Measurements from ENCODE around the gene LMAN1L.
A peak's percentile ranks its signal among the peaks of the same experiment; 100 is the strongest.

LMAN1L gene

DNA sequence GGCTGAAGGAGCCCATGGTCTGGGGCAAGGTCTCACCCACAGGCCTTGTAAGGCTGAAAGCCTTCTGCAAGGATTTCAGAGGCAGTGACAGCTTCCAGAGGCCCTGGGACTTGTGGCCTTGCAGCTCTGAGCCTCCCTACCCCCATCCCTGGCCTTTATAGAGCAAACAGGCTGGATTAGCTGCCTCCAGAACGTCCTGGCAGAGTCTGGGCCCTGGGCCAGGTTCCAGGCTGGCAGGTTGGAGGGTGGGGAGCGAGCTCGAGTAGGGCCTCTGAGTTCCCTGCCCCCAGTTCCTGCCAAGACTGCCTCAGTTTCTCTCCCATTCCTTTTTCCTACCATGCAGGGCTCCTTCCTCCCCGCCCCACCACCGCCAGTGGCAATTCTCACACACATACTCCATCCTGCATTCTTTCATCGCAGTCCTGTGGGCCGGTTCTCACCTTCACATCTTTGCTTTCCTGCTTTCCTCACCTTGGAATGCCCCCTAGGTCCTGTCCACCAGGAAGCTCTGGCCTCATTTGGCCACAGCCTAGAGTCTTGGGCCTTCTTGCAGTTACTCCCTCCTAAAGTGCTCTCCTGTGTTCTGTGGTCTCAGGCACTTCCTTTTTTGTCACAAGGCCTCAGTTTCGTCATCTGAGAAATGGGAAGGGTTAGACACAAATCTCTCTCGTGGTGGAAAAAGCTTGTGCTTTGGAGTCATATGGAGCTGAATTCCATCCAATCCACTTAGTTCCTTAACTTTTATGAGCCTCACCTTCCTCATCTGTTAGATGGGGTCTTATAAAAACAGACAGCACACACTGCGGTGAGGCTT is 2.7 kb downstream of the LMAN1L start:
- DNase-seq (ENCODE audit: low read depth in 3 of 3, low spot score in 1 of 3), result no peak

DNA sequence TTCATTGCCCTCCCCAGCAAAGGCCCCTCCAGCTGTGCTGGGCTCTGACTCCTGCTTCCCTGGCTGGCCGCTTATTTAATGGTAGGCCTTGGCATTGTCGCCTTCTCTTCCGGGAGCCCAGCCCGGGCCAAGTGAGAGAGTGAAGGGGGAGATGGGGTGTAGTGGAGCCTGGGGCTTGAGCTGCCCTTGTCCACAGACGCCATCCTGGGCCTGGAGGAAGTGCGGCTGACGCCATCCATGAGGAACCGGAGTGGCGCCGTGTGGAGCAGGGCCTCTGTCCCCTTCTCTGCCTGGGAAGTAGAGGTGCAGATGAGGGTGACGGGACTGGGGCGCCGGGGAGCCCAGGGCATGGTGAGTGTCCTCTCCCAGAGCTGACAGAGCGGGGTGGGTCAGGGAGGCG is 3.3 kb downstream of the LMAN1L start:
- no peak for DNase-seq (ENCODE audit: low read depth in 3 of 3, low spot score in 1 of 3)

DNA sequence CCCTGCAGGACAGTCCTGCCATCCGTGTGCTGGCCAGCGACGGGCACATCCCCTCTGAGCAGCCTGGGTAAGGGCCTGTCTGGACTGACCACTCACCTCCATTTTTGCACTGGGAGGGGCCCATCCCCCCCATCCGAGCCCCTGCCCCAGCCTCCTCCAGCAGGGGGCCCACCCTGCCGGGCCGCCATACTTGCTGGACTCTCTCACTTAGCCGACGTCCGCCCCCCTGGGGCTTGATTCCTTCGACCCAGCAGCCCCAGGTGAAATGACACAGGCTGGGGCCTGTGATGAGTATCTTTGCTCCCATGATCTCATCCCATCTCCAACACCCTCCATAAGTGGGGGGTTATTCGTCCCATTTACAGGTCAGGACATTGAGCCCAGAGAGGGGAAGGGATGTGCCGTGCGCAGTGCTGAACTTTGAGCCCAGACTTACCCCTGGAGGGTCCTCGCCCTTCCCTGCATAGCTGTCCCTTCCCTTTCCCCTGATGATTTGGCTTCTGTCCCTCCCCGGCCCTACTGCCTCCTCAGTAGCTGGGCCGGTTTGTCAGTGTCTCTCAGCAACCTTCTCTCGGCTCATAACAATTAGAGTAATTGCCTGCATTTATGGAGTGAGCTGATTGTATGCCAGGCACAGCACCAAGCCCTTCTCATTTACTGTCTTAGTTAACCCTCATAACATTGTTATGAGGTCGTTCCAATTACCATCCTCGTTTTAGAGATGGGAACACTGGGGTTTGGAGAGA is 4.2 kb downstream of the LMAN1L start:
- no peak for DNase-seq (ENCODE audit: low read depth in 3 of 3, low spot score in 1 of 3)

DNA sequence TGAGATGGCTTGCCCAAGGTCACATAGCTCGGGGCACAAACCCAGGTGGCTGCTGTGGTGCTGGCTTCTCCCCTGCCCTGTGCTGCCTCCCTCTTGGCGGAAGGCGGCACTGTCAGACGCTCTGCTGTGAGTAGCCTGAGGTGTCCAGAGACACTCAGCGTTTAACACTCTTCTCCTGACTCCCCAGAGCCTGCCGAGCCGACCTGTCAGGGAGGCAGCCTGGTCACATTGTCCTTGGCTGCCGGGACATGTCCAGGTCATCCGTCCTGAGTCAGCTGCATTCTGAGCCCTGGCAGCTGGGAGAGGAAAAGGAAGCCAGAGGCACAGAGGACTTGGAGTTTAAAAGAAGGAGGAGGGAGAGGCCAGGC is 4.7 kb downstream of the LMAN1L start:
- no peak for DNase-seq (ENCODE audit: low read depth in 3 of 3, low spot score in 1 of 3)

DNA sequence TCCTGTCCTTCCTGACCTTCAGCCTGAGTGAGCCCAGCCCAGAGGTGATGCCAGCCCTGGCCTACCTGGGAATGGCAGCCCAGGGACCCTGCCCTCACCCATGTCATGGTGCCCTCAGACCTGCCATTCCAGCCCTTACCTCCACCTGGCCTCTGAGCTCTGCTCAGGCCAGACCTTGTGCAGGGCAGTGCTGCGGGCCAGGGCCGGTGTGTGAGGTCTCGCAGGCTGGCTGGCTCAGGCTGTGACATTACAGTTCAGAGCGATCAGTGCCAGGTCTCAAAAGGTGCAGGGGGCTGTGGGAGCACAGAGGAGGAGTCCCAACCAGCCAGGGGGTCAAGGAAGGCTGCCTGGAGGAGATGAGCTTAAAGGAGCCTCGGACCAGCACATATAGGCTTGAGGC is 7.4 kb downstream of the LMAN1L start:
- DNase-seq (ENCODE audit: low read depth in 3 of 3, low spot score in 1 of 3), result no peak

DNA sequence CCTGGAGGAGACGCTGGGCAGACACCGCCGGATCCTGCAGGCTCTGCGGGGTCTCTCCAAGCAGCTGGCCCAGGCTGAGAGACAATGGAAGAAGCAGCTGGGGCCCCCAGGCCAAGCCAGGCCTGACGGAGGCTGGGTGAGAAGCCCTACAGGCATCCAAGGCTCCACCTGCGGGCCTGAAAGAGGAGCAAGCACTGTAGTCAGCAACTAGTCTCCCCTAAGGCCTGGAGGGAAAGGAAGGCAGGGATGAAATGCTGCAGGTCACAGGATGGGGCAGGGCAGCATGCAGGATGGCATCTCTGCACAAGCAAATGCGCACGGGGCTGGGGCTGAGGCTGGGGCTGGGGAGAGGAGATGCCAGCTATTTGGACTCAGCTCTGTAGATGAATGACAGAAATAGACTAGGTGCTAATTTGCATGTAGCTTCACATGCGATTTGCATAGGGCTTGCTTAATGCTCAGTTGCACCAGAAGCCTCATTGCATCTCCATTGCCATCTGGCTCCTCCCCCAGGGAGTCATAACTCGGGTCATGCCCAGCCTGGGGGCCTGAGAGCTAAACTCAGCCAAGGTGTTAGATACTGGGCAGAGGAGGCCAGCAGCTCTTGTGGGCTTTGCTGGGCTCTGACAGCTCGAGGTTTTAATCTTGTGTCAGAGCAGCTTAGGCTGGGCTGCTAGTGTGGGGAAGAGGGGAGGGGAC is 8.6 kb downstream of the LMAN1L start:
- no peak for DNase-seq (ENCODE audit: low read depth in 3 of 3, low spot score in 1 of 3)

DNA sequence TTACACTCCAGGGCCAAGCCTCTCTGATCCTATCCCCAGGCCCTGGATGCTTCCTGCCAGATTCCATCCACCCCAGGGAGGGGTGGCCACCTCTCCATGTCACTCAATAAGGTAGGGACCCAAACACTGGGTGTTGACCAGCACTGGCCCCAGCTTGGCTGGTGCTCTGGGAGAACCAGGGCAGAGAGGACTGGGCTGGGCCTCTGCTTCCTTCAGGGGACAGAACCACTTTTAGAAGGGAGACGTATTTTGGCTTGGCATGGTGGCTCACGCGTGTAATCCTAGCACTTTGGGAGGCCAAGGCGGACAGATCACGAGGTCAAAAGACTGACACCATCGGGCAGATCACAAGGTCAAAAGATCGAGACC is 9.1 kb downstream of the LMAN1L start:
- no peak for DNase-seq (ENCODE audit: low read depth in 3 of 3, low spot score in 1 of 3)

DNA sequence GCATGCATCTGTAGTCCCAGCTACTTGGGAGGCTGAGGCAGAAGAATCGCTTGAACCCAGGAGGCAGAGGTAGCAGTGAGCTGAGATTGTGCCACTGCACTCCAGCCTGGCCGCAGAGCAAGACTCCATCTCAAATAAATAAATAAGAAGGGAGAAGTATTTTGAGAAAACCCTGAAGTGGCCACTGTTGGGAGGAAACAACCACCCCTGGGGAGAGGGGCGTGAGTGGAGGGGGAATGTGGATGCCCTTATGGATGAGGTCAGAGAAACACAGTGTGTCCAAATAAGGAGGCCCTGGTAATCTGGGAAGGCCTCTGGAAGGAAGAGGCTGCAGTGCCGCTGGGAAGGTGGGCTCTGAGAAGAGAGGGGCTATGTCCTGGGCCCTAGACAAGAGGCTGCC is 9.6 kb downstream of the LMAN1L start:
- no peak for DNase-seq (ENCODE audit: low read depth in 3 of 3, low spot score in 1 of 3)

DNA sequence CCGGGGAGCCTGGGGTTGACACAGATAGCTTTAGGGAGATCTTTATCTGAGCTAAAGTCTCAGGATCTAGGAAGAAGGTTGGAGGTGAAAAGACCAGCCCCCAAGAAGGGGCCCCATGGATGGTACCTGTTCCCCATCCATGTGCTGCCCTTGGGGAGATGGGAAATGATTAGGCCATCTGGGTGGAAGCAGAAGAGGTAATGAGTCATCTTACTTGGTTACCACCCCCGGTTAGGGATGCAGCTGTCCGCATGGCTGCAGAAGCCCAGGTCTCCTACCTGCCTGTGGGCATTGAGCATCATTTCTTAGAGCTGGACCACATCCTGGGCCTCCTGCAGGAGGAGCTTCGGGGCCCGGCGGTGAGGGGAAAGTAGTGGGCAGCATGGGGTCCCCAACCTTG is 10.7 kb downstream of the LMAN1L start:
- DNase-seq (ENCODE audit: low read depth in 3 of 3, low spot score in 1 of 3), result no peak

DNA sequence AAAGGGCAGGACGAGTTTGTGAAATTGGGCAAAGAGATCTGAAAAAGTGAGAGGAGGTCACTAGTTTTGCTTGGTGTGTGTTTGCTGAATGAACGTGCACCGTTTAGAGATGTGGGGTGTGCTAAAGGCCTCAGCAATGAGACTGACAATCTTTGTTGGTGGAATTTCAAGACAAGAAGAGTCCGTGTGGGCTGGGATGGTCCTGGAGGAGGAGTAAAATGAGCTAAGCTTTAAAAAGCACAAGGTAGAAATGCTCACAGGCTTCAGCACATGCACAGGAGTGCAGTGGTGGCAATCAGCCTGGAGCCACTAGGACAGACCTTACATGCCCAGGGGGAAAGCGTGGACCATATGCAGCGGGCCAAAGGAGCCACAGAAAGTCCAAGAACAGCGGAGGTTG is 12.3 kb downstream of the LMAN1L start:
- no peak for DNase-seq (ENCODE audit: low read depth in 3 of 3, low spot score in 1 of 3)

DNA sequence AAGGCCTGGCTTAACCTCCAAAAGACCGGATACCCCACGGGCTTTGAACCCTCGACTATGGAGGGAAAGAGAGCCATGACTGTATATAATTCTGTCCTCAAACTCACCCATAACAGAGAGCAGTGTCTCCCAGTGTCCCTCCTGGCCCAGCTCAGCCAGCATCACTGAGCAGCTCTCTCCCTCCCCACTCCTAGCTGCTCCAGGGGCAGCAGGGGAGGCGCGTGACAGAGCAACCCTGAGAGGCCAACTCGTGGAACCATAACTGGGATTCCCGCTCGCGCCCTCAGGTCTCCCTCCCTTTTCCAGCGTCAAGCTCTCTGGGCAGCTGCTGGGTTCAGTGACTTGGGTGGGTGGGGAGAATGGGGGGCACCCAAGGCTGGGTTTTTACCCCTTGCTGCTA is 13.2 kb downstream of the LMAN1L start:
- DNase-seq (ENCODE audit: low read depth in 3 of 3, low spot score in 1 of 3), result no peak

DNA sequence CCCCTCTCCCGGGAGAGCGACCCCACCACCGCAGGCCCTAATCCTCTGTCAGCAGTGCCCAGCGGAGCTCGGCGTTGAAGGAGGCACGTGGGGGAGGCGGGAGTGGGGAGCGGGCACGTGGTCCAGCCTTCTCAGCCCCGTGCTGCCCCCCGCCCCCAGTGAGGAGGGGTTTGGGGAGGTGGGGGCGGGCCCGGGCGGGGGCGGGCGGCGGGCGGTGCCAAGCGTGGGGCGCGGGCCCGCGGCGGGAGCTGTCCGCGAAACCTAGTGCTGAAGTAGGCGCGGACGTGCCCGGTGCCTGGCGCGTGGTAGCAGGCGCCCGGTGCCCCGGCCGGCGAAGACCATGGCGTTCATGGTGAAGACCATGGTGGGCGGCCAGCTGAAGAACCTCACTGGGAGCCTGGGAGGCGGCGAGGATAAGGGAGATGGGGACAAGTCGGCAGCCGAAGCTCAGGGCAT is 13.8 kb downstream of the LMAN1L start, which contains the start of gene CPLX3:
Gene CPLX3 (plus strand): TSS at position 264 of the 456 bp plus-strand sequence. CDS start 77 bp downstream, at position 341.
- peak in 1 of 3 donors; percentile 44 for DNase-seq (ENCODE audit: low read depth in 3 of 3, low spot score in 1 of 3)

DNA sequence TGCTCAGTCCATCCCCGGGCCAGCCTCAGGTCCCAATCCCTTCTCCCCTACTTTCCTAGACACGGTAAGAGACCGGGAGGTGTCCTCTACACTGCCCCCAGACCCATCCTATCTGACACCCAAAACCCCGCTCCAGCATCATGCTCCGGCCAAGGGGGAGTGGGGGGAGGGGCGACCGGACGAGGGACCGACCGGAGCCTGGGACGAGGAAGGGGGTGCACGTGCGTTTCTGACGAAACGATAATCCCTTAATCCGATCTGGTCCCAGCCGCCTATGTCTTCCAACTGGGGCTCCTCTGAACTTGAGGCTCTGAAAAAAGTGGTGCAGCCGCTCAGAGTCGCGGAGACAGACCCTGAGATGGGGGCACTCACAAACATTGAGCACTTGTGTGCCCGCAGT is 14.3 kb downstream of the LMAN1L start:
- DNase-seq (ENCODE audit: low read depth in 3 of 3, low spot score in 1 of 3), result no peak

DNA sequence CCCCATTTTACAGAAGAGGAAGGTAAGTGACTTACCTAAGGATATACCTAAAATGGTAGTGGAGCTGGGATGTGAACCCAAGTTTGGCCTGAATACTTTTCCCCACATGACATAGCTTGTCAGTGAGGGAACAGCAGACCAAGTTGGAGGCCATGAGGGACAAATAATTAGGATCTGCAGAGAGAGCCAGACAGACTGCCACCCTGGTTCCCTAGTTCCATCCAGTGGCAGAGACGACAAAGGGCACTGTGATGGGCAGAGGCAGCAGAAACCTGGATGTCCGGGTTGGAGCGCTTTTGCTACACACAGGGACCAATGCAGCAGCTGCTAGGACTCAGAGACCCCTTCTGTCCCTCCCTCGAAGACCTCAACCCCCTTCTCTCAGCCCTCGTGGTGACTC is 15.0 kb downstream of the LMAN1L start:
- DNase-seq (ENCODE audit: low read depth in 3 of 3, low spot score in 1 of 3), result no peak

DNA sequence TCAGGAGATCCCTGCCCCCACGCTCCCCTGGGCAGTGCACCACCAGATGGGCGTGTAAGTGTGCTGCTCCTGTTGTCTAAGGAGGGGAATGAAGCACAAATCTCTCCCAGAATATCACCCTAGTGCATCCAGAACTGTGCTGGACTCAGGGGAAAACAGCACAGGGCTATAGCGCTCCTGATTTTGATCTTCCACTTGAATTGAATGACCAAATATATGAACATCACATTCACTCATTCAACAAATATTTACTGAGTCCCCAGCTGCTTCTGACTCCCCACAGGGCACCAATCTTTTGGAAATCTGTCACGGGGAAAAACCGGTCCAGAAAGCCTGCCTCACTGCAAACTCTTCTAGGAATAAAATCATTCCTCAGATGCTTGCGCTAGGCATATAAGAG is 16.2 kb downstream of the LMAN1L start:
- DNase-seq (ENCODE audit: low read depth in 3 of 3, low spot score in 1 of 3), result no peak

DNA sequence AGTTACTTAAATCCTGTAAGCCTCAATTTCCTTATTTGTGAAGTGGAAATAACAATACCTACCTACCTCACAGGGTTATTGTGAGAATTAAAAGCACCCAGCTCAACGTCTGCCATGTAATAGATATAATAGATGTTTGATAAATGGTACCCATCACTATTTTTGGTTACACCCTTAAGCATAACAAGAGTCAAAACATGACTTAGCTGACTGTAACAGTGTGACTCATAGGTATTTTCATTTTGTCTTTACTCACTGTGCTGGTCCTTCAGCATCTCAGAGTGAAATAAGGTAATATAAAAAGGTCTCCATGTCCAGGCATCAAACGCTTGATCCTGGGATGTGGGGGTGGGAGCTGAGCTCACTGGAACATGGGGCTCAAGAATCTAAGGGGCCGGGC is 16.9 kb downstream of the LMAN1L start:
- no peak for DNase-seq (ENCODE audit: low read depth in 3 of 3, low spot score in 1 of 3)

DNA sequence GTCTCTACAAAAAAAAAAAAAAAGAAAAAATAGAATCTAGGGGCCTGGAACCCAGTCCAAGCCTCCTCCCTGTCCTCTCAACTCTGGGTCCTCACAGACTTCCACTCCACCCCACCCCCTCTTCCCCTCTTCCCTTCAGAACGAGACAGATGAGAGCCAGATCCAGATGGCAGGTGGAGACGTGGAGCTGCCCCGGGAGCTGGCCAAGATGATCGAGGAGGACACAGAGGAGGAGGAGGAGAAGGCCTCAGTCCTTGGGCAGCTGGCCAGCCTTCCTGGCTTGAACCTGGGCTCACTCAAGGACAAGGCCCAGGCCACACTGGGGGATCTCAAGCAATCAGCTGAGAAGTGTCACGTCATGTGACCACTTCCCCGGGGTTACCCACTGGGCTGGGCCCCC is 17.4 kb downstream of the LMAN1L start:
- DNase-seq (ENCODE audit: low read depth in 3 of 3, low spot score in 1 of 3), result no peak

DNA sequence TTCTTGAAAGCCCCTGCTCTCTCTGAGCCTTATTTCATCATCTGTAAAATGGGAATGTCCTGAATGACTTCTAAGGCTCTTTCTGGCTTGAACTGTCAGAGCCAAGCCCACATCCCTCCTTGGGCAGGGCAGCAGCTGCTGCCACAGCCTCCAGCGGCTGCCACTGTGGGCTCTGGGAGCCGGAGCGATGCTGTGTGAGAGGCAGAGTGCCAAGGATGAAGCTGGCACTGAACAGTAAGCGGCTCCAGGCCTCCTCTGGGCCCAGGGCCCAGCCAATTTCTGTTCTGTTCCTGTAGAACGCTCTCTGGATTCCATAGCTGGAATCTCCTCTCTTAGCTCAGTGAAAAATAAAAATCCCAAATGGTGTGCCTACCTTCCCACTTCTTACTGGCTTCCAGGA is 18.2 kb downstream of the LMAN1L start:
- no peak for DNase-seq (ENCODE audit: low read depth in 3 of 3, low spot score in 1 of 3)

DNA sequence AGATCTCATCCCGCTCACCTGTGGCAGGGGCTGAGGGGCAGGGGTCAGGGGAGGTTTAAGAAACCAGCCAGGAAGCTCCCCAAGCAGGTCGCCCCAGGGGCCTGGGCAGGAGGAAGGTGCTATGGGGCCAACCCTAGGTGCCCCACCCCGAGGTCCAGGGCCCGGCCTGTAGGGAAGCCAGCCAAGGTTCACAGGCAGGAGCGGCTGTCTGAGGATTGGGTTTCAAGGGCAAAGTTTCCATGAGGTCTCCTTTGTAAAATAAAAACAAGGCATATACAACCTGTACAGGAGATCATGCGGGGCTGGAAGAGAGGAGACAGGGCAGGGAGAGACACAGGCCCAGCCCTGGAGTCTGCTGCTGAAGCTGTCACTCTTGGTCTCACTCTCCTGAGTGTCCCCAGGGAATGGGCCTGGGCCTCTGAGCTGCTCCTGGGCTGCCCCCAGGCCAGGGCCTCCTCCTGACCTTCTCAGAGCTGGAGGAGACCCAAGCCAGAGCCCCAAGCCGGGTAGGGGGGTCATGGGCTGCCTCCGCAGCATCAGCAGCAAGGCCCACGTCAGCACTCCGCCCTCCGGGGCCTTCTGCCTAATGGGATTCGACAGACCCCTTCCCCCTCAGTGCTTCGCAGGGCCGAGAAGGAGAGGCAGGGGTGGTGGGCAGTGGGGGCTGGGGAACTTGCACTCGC is 19.3 kb downstream of the LMAN1L start:
- DNase-seq (ENCODE audit: low read depth in 3 of 3, low spot score in 1 of 3), result no peak

DNA sequence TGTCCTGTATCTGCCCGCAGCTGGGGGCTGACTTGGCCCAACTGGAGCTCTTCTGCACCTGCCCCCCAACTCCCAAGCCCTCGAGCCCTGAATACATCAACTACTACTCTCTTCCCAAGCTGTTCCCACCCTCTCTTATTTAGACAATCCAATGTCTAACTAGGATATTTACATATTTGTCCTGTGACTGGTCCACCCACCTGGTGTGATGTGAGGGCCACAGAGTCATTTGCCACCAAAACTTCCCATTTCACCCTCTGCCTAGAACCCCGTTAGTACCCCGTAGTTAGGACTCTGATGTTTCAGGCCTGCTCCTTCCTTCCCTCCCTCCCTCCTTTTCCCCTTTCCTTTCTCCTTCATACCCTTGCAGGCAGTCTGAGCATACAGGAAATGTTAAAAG is 20.2 kb downstream of the LMAN1L start:
- DNase-seq (ENCODE audit: low read depth in 3 of 3, low spot score in 1 of 3), result no peak

DNA sequence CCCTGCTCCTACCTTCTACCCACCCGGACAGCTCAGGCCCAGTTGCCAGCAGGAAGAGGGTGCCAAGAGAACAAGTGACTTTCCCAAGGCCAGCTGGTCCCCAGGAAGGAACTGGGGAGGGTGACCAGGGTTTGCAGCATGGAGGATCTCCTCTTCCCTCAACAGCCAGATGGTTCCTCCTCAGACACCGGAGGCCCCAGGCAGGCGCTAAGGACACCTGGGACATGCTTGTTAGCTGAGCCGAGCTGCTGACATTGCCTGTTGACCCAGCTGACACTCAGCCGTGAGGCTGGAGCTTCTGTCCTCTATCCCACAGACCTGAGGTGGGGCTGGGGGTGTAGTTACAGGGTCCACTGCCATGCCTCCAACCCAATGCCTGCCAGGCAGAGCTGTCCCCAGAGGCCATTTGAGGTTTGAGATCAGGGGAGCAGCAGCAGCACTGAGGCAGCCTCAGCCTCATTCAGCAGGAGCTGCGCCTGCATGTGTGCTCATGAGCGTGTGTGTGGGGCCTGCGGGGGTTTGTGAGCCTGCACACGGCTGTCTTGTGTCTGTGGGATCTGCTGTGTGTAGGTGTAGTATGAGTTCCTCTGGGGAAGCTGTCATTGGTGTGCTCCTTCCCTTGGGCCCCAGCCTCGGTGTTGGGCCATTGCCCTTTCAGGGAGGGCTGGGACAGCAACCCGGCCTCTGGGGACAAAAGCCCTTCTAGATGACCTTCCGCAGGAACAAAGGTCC is 20.9 kb downstream of the LMAN1L start:
- DNase-seq (ENCODE audit: low read depth in 3 of 3, low spot score in 1 of 3), result no peak
